GM18505 (cell line): ENCODE data around the gene LRPAP1.
"Not testable (repeated sequence)": the region's sequence is repeated elsewhere in the genome, so short reads cannot be mapped to it uniquely, and the experiment has no call there.

ENCODE experiments used
- ATAC-seq: cut with Tn5 transposase; IDR thresholded peaks from one replicate; pipeline ENCODE4 v1.9.1; 2021; ENCODE audit not compliant: unreplicated experiment
- POLR2A ChIP-seq: IDR thresholded peaks from 4 replicates; pipeline ENCODE4 v1.6.1; 2011; ENCODE audit warnings: borderline replicate concordance; ENCODE audit not compliant: insufficient read depth, insufficient read length; ENCODE audit errors: extremely low read depth

The LRPAP1 gene

GRCh38 chr4:3467601-3468031 is 64.6 kb downstream of the LRPAP1 start:
- ATAC-seq = no peak
- TF ChIP-seq POLR2A = no peak

DNA sequence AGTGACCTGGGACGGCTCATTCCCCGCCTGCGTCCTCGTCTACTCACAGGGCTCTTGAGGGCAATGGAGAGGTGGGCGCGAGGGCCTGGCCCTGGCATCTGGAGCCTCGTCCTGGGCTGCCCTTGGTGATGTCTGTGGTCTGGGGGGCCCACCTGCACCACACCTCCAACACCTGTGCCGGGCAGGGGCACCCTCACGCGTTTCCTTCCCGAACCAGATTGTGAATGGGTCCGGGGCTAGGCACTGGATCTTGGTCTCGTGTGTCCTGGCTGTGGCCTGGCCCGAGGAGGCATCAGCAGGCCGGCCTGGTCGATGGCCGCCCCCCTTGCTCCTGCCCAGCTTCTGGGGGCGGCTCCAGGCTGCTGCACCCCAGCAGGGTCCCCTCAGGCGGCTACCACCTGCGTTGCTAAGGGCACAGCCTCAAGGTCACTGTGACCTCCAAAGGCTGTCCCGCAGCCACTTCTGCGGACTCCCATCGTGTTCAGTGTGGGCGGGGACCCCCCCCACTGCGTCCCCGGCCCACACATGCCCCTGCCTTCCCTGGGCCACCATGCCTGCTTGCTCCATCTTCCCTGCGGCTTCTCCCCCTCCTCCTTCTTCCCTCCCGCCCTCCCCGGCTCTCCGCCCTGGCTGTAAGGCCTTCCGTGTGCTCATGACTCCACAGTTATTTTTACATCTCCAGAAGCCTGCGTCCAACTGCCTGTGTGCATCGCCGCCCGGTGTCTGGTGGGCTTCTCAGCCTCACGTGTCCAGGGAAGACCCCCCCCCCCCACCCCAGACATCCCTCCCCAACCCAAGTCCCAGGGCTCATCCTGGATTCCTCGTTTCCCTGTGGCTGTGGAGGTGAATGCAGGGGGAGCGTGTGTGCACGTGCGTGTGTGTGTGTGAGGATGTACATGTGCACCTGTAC is 65.3 kb downstream of the LRPAP1 start:
- no peak for ATAC-seq

DNA sequence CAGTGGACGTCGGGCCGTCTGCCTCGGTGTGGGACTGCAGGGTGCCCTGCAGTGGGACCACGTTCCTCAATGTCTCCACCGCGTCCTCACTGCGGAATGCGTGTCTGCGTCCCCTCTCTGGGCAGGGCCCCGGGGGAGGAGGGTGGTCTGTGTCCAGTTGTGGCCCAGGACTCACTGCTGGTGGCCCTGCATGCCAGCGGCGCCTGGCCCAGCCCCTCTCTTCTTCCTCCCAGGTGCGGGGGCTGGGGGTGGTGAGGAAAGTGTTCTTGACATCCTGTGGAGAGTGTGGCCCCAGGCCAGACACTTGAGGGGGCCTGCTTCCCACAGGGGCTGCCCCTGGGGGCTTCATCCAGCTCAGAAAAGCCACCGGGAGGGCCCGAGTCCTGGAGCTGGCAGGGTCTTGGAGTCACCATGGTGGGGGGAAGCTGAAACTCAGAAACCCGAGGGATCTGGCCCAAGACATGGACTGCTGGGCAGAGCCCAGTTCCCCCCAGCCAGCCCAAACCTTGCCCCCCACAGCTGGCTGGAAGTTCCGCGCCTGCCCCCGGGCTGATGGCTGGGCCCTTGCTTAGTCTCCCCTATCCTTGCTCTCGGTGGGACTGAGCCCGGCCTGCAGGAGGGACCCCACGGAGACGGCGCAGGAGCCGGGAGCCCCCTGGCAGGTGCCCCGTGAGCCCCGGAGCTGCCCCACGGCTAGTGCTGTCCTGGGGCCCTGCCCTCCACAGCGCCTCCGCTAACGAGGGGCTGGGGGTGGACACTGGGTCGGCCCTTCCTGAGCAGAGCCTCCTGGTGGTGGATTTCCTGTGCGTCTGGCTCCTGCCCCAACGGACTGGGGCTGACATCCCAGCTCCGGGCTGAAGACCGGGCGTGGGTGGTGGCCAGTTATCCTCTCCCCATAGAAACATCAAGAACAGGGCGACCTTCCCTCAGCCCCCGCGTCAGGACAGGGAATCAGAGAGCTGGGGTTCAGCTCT is 66.2 kb downstream of the LRPAP1 start:
- no peak for TF ChIP-seq POLR2A
- ATAC-seq = no peak

More for the DNA sequence above, 65.3 kb downstream of the LRPAP1 start:
- TF ChIP-seq POLR2A = no peak

DNA sequence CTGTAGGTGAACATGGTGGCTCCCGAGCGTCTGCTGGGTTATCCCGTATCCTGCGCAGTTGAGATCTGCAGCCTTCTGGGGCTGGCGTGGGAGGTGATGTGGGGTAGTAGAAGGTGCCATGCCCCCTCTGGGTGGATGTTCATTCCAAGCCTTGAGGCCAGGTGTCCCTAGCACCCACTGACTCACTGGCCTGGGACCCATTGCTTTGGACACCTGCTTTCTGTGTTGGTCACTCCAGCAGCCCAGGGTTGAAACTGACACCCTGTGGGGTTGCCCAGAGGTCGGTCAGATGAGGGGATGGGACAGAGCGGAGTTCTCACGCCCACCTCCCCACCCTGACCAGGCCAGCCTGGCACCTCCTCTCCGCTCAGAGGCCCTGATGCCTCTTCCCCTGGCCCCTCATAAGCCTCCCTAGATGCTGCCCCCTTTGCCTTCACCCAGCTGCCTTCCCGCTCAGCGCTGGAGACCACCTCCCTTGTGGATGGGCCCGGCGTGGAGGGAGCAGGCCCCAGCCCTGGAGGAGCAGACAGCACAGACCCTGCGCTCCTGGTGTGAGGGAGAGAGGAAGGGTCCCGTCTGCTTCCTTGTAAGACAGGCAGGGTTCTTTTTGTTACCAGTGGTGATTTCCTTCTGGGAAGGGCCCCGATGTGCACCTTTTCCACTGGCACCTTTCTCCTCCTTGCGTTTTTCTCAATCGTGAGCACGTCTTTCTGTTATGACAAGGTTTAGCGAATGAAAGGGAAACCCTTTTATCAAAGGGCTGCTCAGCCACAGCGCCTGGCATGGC is 67.1 kb downstream of the LRPAP1 start:
- no peak for ATAC-seq
- TF ChIP-seq POLR2A = no peak

DNA sequence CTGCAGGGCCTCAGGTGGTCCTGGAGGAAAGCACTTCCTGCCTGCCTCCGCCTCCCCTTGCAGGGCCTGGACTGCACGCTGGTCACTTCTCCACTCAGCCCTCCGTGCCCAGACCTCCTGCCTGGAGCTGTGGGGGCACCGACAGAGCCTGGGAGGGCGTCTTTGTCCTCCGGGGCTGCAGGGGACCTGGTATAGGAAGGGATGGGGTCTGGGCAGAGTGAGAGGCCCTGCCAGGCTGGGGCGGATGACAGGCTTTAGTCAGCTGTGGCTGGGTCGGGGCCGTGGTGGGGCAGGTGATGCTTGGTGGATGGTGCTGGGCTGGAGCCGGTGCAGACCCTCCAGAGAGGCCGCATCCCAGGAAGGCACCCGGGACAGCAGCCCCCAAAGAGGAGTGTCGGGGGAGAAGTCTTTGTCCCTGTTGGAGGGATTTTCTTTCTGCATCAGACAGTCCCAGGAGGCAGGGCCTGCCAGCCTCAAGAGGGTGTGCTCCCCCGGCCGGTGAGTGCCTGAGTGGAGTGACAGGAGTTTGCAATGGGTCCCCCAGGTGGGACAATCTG is 67.8 kb downstream of the LRPAP1 start:
- no peak for TF ChIP-seq POLR2A
- no peak for ATAC-seq

- no peak for ATAC-seq
- no peak for TF ChIP-seq POLR2A
These were observed 68.5 kb downstream of the LRPAP1 start for GRCh38 chr4:3463556-3464348.

DNA sequence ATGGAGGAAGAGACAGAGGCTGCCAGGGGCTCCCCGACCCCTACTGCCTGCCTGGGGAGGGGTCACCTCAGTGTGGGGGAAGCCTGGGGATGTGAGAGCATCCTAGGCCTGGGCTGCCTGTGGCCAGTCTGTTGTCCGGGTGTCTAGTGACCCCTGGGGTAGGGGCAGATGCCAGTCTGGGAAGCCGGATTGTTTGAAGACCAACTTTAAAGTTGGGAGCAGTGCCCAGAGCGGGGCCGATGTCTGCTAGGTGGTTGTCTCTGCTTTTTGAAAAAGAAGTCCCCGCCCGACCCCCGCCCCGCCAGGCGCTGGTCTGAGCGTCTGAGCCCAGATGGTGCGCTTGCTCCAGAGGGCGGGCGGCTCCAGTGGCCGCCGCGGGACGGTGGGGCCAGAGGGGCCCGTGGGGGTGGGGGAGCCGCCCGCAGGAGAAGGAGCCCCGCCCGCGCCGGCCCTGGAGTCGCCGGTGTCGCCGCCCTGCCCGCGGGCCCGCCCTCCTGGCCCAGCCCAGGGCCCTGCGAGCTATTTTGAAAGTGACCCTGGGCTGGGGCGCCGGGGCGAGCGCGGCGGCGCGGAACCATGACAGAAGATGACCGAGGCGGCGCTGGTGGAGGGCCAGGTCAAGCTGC is 69.3 kb downstream of the LRPAP1 start, which contains the start of gene DOK7:
DOK7 (plus strand) TSS at position 517 of the 626 bp plus-strand sequence; CDS start at position 587, 70 bp downstream.
- no peak for ATAC-seq
- TF ChIP-seq POLR2A = no peak

- no peak for ATAC-seq
- TF ChIP-seq POLR2A = no peak
These were observed 69.9 kb downstream of the LRPAP1 start for GRCh38 chr4:3462321-3462789.

DNA sequence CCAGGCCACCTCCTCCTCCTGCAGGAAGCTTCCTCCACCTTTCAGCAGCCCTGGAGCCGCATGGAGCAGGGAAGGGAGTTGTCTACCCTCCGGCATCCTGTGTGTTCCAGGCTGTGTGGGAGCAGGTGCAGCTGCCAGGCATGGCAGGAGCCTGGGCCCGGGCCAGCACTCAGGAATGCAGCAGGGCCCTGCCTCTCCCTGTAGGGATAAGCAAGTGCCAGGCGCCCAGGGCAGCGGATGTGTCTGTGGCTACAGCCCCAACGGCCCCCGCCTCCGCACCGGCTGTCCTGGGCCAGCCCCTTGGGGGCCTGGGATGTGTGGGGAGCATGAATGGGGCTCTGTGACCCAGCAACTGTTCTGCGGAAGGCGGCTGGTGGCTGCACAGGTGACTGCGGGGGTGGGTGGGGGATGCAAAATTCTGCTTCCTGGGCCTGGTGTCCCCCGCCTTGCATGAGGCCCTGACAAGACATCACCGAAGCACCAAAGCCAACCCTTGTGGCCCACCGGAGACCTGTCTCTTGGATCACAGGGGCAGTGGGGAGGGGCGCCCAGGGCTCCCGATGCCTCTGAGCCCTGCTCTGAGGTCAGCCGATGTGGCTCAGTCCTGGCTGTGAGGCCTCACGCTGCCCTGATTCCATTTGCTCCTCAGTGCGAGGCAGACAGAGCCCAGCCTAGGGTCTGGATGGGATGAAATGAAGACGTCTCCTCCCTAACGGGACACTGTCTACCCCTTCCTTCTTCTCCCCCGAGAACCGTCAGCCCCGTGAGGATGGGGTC is 70.5 kb downstream of the LRPAP1 start:
- no peak for ATAC-seq
- TF ChIP-seq POLR2A = no peak

DNA sequence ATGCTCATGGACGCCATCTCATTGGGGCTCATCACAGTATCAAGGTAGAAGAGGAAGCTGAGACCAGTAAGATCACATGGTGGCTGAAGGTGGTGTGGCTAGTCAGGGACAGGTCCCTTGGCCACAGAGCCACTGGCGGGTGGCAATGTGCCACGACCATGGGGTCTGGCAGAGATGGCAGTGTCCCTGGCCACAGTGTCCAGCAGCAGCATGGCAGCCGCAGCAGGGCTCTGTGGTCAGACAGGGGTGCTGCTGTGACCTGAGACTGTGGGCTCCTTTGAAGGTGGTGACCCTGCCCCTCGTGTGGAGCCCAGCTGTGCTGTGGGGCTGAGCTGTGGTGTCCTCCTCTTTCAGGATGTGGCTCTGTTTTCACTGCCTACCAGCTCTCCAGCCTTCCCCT is 71.3 kb downstream of the LRPAP1 start:
- no peak for ATAC-seq
- no peak for TF ChIP-seq POLR2A

DNA sequence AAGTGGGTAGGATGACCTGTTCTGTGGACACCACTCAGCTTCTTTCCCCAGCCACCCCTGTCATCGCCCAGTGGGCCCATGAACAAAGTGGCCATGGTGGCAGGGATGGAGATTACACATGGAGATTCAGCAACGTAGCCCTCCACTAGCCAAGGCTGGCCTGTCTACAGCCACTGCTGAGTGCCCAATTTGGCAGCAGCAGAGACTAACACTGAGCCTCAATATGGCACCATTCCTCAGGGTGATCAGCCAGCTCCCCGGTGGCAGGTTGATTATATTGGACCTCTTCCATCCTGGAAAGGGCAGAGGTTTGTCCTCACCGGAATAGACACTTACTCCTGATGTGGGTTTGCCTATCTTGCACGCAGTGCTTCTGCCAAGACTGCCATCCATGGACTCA is 73.1 kb downstream of the LRPAP1 start:
- not testable (repeated sequence) for ATAC-seq
